ENCODE measurements around the gene CLK3.
"Not testable (repeated sequence)": the region's sequence is repeated elsewhere in the genome, so short reads cannot be mapped to it uniquely, and the experiment has no call there.

The CLK3 gene

GRCh38 chr15:74642734-74643664 lies 27.4 kb downstream of the CLK3 start:
- no peak for DNase-seq (ENCODE audit: low spot score)

- no peak for DNase-seq (ENCODE audit: low spot score)
Observed at GRCh38 chr15:74643665-74644204, 28.1 kb downstream of the CLK3 start.

GRCh38 chr15:74646480-74646879 lies 30.8 kb downstream of the CLK3 start:
- no peak for DNase-seq (ENCODE audit: low spot score)

- DNase-seq (ENCODE audit: low spot score), result no peak
Observed at GRCh38 chr15:74648051-74648842, 32.6 kb downstream of the CLK3 start.

- no peak for DNase-seq (ENCODE audit: low spot score)
Observed at GRCh38 chr15:74651242-74651741, 35.7 kb downstream of the CLK3 start.

GRCh38 chr15:74653426-74654102 lies 37.9 kb downstream of the CLK3 start:
- peak; percentile 79 for DNase-seq (ENCODE audit: low spot score)

- DNase-seq (ENCODE audit: low spot score), result no peak
Observed at GRCh38 chr15:74655424-74655823, 39.8 kb downstream of the CLK3 start.

- DNase-seq (ENCODE audit: low spot score), result no peak
Observed at GRCh38 chr15:74656935-74657535, 41.4 kb downstream of the CLK3 start.

GRCh38 chr15:74657846-74658245 lies 42.2 kb downstream of the CLK3 start:
- peak; percentile 51 for DNase-seq (ENCODE audit: low spot score)

- not testable (repeated sequence) for DNase-seq (ENCODE audit: low spot score)
Observed at GRCh38 chr15:74661280-74661679, 45.6 kb downstream of the CLK3 start.

- no peak for DNase-seq (ENCODE audit: low spot score)
Observed at GRCh38 chr15:74662064-74662860, 46.6 kb downstream of the CLK3 start.

- no peak for DNase-seq (ENCODE audit: low spot score)
Observed at GRCh38 chr15:74663303-74664027, 47.8 kb downstream of the CLK3 start.

GRCh38 chr15:74664028-74664616 lies 48.5 kb downstream of the CLK3 start:
- DNase-seq (ENCODE audit: low spot score), result peak; percentile 23

GRCh38 chr15:74664670-74665069 lies 49.0 kb downstream of the CLK3 start:
- no peak for DNase-seq (ENCODE audit: low spot score)

- no peak for DNase-seq (ENCODE audit: low spot score)
Observed at GRCh38 chr15:74667975-74668374, 52.3 kb downstream of the CLK3 start.

- DNase-seq (ENCODE audit: low spot score), result no peak
Observed at GRCh38 chr15:74669627-74670026, 54.0 kb downstream of the CLK3 start.

GRCh38 chr15:74674161-74674560 lies 58.5 kb downstream of the CLK3 start:
- no peak for DNase-seq (ENCODE audit: low spot score)

- no peak for DNase-seq (ENCODE audit: low spot score)
Observed at GRCh38 chr15:74676801-74677200, 61.2 kb downstream of the CLK3 start.
